OCI-LY3 (cell line): Measurements from ENCODE around the gene PBRM1.

Source experiments
- CTCF ChIP-seq: fragments of 200-600, 300-600 bp; sonication (generic); IDR thresholded peaks from 2 replicates; pipeline ENCODE4 v1.5.1; 2014; ENCODE audit warnings: antibody characterized with exemption, low read length, low read depth
- EZH2phosphoT487 ChIP-seq: fragments of 200-600 bp; shearing (Covaris generic); IDR thresholded peaks from 2 replicates; pipeline ENCODE4 v1.6.1; 2018; ENCODE audit warnings: antibody characterized with exemption, mixed run types, low read depth

GRCh38 chr3:52593103-52593502 lies 92.6 kb downstream of the PBRM1 start:
- TF ChIP-seq CTCF (no peak), EZH2phosphoT487 (no peak)
